Spleen (tissue), 11 donors: ENCODE results near the gene CACNA2D1. TPM values are rescaled to one million over a fixed set of nuclear protein-coding genes. Genes with fewer than 3 reads are reported as not detected.

Experiments used
- DNase-seq: peaks from one replicate; pipeline ENCODE4 v3.0.0-alpha.2; 2020
- H3K27ac ChIP-seq, 8 donors: fragments of 200-600 bp; sonication (generic) in 7 of 8; 1 replicate in 4 of 8; 2 replicates in 4 of 8; pipeline versions ENCODE4 v1.5.0 to v1.8.0; 2016 to 2021; ENCODE audit warnings: inconsistent platforms in 4 of 8, mild to moderate bottlenecking in 4 of 8, moderate library complexity in 1 of 8
- H3K27me3 ChIP-seq, 7 donors: fragments of 200-600 bp; sonication (generic) in 6 of 7; replicated peaks in 1 of 7; 1 replicate in 4 of 7; 2 replicates in 3 of 7; pipeline versions ENCODE4 v1.5.0 to v1.8.0; 2016 to 2021; ENCODE audit warnings: inconsistent platforms in 3 of 7, mild to moderate bottlenecking in 1 of 7
- H3K36me3 ChIP-seq, 6 donors: fragments of 200-600 bp; sonication (generic) in 5 of 6; 1 replicate in 4 of 6; 2 replicates in 2 of 6; pipeline versions ENCODE4 v1.5.0 to v1.8.0; 2016 to 2021; ENCODE audit warnings: inconsistent platforms in 2 of 6
- H3K4me1 ChIP-seq, 6 donors: fragments of 200-600 bp; sonication (generic) in 5 of 6; 1 replicate in 3 of 6; 2 replicates in 3 of 6; pipeline versions ENCODE4 v1.5.0 to v1.8.0; 2016 to 2021; ENCODE audit warnings: inconsistent platforms in 3 of 6
- H3K4me3 ChIP-seq, 8 donors: fragments of 200-600 bp; sonication (generic) in 7 of 8; 1 replicate in 4 of 8; 2 replicates in 4 of 8; pipeline versions ENCODE4 v1.5.0 to v1.8.0; 2016 to 2021; ENCODE audit warnings: inconsistent platforms in 4 of 8, mild to moderate bottlenecking in 4 of 8, moderate library complexity in 2 of 8
- H3K9me3 ChIP-seq, 8 donors: fragments of 200-600 bp; sonication (generic) in 7 of 8; 1 replicate in 4 of 8; 2 replicates in 4 of 8; pipeline versions ENCODE4 v1.5.0 to v1.8.0; 2016 to 2021; ENCODE audit warnings: inconsistent platforms in 4 of 8
- CTCF ChIP-seq, 11 experiments: fragments of 200-600 bp in 7 of 11; fragments of 450-650 bp in 4 of 11; sonication (generic) in 4 of 11; IDR thresholded peaks in 8 of 11; conservative IDR thresholded peaks in 3 of 11; 1 replicate in 7 of 11; 2 replicates in 4 of 11; pipeline versions ENCODE4 v1.4.0 to v1.8.0; 2016 to 2021; ENCODE audit warnings: antibody characterized with exemption in 11 of 11, inconsistent platforms in 4 of 11, mild to moderate bottlenecking in 1 of 11
- POLR2A ChIP-seq, 3 donors: fragments of 450-650 bp; IDR thresholded peaks; one replicate each; pipeline ENCODE4 v1.5.1; 2017; ENCODE audit warnings: antibody characterized with exemption in 3 of 3, mild to moderate bottlenecking in 1 of 3
- POLR2AphosphoS5 ChIP-seq, 3 donors: sonication (generic); formaldehyde crosslinking; IDR thresholded peaks; one replicate each; pipeline ENCODE4 v1.5.1; 2017; ENCODE audit warnings: antibody characterized with exemption in 3 of 3
- WGBS, 5 donors: extraction: QIAGEN DNeasy Blood & Tissue Kit in 3 of 5; methylation state at CpG; one replicate each; pipeline versions ENCODE4 v1.1.5 to v1.1.7; 2013 to 2018; 5-methylcytosine and 5-hydroxymethylcytosine counted together
- intact Hi-C: fragments of 100-400 bp; cut with DNase I; formaldehyde crosslinking; loops from one replicate; pipeline ENCODE4 v1.15.0; 2023; ENCODE audit warnings: low total_unique reads
- polyA plus RNA-seq, 3 donors: library from polyadenylated mRNA; stranded (reverse); fragments of 200-250 nt; gene quantifications; one replicate each; pipeline ENCODE4 v1.2.1, GENCODE V29; 2013
- total RNA-seq, 7 donors: library from RNA; depleted of rRNA in 3 of 7; stranded (reverse); fragments of >200 nt in 3 of 7; fragmentation: NEBNext Ultra II Directional in 4 of 7; extraction: Animal tissue kit (Norgen Biotek cat#: 25700) in 4 of 7; gene quantifications; one replicate each; pipeline versions ENCODE4 v1.1.0 to v1.2.1, GENCODE V29; 2016 to 2021
- donor health status: healthy with polysubstance abuse.
- donor health status: DM: no; HTN: no; CAD: no; lungs with moderate emphysema.
- donor health status: DM: no; HTN: no; CAD: no.
- donor health status: Bipolar disorder and iron deficiency.
- donor health status: healthy.
- donor health status: DM: no; HTN: no; CAD: no.
- donor health status: DM: yes; HTN: yes; CAD: no.

Gene CACNA2D1
- total and polyA plus RNA-seq, 10 donors = 1.7 to 24.0 (median 15.2) TPM

DNA sequence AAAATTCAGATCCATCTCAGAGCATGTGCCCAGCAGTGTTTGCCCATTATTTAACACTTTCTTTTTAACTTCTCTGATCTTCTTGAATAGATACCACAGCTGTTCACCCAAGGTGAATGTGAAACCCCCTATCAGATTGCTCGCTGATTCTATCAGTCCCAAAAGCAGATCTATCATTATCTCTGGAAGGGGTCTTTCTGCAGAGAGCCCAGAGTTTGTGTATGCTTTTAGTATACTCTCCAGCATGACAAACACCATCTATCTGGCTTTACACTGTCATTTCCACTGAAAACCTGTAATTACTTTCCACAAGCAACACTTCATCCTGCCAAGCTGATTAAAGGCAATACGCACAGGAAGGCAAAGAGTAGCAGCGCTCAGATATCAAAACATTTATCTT is 168.2 kb downstream of the CACNA2D1 start:
- Histone ChIP-seq H3K27ac (no peak overlapping the region), H3K4me1 (no peaks in the 10 kb centered on the region), H3K36me3 (no peaks in the 10 kb centered on the region), H3K27me3 (no peaks in the 10 kb centered on the region), H3K4me3 (no peak overlapping the region), H3K9me3 (no peaks in the 10 kb centered on the region)
- no peak for DNase-seq
- WGBS, 5 donors = 82 to 92% (median 86%) methylated on average over 3 of the region's 3 CpGs
- intact Hi-C loops = no loop called here
- TF ChIP-seq CTCF (IDR thresholded peaks at IDR 0.05 in 8 of 11, conservative IDR thresholded peaks at IDR 0.05 in 3 of 11) (no peak), POLR2AphosphoS5 (IDR thresholded peaks at IDR 0.05) (no peak), POLR2A (IDR thresholded peaks at IDR 0.05) (no peak)

DNA sequence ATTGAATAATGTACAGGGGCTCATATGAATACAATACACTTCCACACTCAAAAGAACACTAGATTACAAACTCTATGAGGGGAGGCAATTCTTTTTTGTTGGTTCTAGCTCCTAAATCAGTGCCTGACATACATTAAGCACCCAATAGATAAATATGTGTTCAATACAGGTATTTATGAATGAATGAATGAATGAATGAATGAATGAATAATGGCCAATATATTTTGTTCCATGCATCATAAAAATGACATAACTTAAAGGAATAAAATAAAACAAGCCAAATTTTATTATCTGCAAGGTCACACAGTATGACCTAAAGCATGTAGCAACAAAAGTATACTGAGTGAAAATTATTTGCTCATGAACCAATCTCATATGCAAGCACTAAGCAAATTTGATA is 168.9 kb downstream of the CACNA2D1 start:
- Histone ChIP-seq H3K27me3 (no peaks in the 10 kb centered on the region), H3K36me3 (no peaks in the 10 kb centered on the region), H3K4me3 (no peak overlapping the region), H3K9me3 (no peaks in the 10 kb centered on the region), H3K27ac (no peak overlapping the region), H3K4me1 (no peaks in the 10 kb centered on the region)
- intact Hi-C loops = no loop called here
- TF ChIP-seq POLR2A (IDR thresholded peaks at IDR 0.05) = no peak
- no peak for TF ChIP-seq CTCF (IDR thresholded peaks at IDR 0.05 in 8 of 11, conservative IDR thresholded peaks at IDR 0.05 in 3 of 11)
- no peak for TF ChIP-seq POLR2AphosphoS5 (IDR thresholded peaks at IDR 0.05)
- DNase-seq = no peak

GRCh38 chr7:82273886-82274285 is 169.7 kb downstream of the CACNA2D1 start:
- 71 to 75% (median 72%) methylated on average over 3 of the region's 3 CpGs for WGBS, 5 donors
- Histone ChIP-seq H3K9me3 (no peaks in the 10 kb centered on the region), H3K27ac (no peak overlapping the region), H3K4me1 (no peaks in the 10 kb centered on the region), H3K4me3 (no peak overlapping the region), H3K27me3 (no peaks in the 10 kb centered on the region), H3K36me3 (no peaks in the 10 kb centered on the region)
- no peak for DNase-seq
- intact Hi-C loops = no loop called here
- TF ChIP-seq POLR2A (IDR thresholded peaks at IDR 0.05) = no peak
- TF ChIP-seq CTCF (IDR thresholded peaks at IDR 0.05 in 8 of 11, conservative IDR thresholded peaks at IDR 0.05 in 3 of 11) = no peak
- TF ChIP-seq POLR2AphosphoS5 (IDR thresholded peaks at IDR 0.05) = no peak

DNA sequence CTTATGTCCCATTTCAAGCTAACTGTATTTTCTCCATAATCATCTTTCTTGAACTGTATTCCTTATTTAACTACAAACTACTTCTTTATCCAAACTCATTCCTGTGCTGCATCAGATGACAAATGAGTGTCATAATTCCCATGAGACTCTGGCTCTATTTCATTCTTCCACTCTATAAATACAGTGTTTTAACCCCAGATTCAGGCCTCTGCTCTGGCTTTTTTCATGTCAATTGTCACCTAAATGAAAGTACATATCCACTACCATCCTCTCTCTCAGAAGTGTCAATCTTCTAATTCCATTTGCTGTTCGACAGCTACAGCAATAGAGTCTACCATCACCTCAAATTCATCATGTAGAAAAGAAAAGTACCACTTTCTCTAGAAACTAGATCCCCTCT is 172.7 kb downstream of the CACNA2D1 start:
- TF ChIP-seq CTCF (IDR thresholded peaks at IDR 0.05 in 8 of 11, conservative IDR thresholded peaks at IDR 0.05 in 3 of 11) = no peak
- no peak for TF ChIP-seq POLR2AphosphoS5 (IDR thresholded peaks at IDR 0.05)
- no peak for TF ChIP-seq POLR2A (IDR thresholded peaks at IDR 0.05)
- Histone ChIP-seq H3K36me3 (no peaks in the 10 kb centered on the region), H3K4me3 (no peak overlapping the region), H3K9me3 (no peaks in the 10 kb centered on the region), H3K4me1 (no peaks in the 10 kb centered on the region), H3K27ac (no peak overlapping the region), H3K27me3 (no peaks in the 10 kb centered on the region)
- 70 to 90% (median 78%) methylated on average over 1 of the region's 1 CpG for WGBS, 5 donors
- no peak for DNase-seq
- intact Hi-C loops = no loop called here
